Adrenal gland (tissue), 5 donors: Measurements from ENCODE around the gene BMERB1.

ENCODE experiments used
- POLR2A ChIP-seq, 2 donors: fragments of 450-650 bp; IDR thresholded peaks; one replicate each; pipeline ENCODE4 v1.6.1; 2017; ENCODE audit warnings: antibody characterized with exemption in 2 of 2, mild to moderate bottlenecking in 2 of 2, moderate library complexity in 1 of 2
- TF ChIP-seq, protein P1 (sequence below), 6 experiments: fragments of 450-650 bp in 4 of 6; fragments of 200-600 bp in 2 of 6; sonication (generic) in 1 of 6; IDR thresholded peaks; 1 replicate in 5 of 6; 2 replicates in 1 of 6; pipeline versions ENCODE4 v1.5.1 to v1.8.0; 2016 to 2021; ENCODE audit warnings: antibody characterized with exemption in 6 of 6, mild to moderate bottlenecking in 2 of 6, moderate library complexity in 1 of 6
- donor health status: DM: no; HTN: no; CAD: no.

DNA sequence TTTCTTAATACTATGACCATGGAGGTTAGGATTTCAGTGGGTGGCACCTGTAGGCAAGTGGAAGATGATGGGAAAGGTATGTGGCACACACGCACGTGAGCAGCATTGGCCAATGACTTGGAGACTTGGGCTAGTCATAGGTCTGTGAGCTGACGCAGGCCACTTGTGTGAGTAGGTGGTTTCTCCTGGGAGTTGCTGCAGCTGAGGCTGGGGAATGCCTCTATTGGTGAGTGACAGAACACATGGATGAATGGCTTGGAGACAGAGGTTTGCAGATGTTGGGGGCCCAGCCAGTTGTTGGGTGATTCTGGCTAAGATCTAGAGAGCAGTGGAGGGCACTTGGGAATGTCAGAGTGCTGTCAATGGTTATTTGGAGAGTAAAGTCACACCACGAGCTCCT, 144.4 kb downstream of the BMERB1 start:
- TF ChIP-seq POLR2A (IDR thresholded peaks at IDR 0.05) = no peak
- TF ChIP-seq, protein P1, sequence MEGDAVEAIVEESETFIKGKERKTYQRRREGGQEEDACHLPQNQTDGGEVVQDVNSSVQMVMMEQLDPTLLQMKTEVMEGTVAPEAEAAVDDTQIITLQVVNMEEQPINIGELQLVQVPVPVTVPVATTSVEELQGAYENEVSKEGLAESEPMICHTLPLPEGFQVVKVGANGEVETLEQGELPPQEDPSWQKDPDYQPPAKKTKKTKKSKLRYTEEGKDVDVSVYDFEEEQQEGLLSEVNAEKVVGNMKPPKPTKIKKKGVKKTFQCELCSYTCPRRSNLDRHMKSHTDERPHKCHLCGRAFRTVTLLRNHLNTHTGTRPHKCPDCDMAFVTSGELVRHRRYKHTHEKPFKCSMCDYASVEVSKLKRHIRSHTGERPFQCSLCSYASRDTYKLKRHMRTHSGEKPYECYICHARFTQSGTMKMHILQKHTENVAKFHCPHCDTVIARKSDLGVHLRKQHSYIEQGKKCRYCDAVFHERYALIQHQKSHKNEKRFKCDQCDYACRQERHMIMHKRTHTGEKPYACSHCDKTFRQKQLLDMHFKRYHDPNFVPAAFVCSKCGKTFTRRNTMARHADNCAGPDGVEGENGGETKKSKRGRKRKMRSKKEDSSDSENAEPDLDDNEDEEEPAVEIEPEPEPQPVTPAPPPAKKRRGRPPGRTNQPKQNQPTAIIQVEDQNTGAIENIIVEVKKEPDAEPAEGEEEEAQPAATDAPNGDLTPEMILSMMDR (IDR thresholded peaks at IDR 0.05) = no peak
